Osteocyte (in vitro differentiated cells): ENCODE measurements around the gene PTPRM. TPM values are rescaled to one million over a fixed set of nuclear protein-coding genes. Genes with fewer than 3 reads are reported as not detected.

Experiments used
- DNase-seq: peaks from one replicate; pipeline ENCODE4 v3.0.0; 2021; ENCODE audit warnings: mixed read lengths; ENCODE audit not compliant: unreplicated experiment; ENCODE audit errors: extremely low spot score
- H3K27ac Mint-ChIP-seq: one replicate; pipeline ENCODE4 v1.8.0; 2021; ENCODE audit warnings: mild to moderate bottlenecking, mixed read lengths; ENCODE audit not compliant: unreplicated experiment
- H3K27me3 Mint-ChIP-seq: one replicate; pipeline ENCODE4 v1.8.0; 2021; ENCODE audit warnings: mixed read lengths; ENCODE audit not compliant: unreplicated experiment
- H3K36me3 Mint-ChIP-seq: one replicate; pipeline ENCODE4 v1.8.0; 2021; ENCODE audit warnings: mixed read lengths; ENCODE audit not compliant: unreplicated experiment
- H3K4me1 Mint-ChIP-seq: one replicate; pipeline ENCODE4 v1.8.0; 2021; ENCODE audit warnings: mixed read lengths; ENCODE audit not compliant: unreplicated experiment
- H3K4me3 Mint-ChIP-seq: one replicate; pipeline ENCODE4 v1.8.0; 2021; ENCODE audit warnings: mild to moderate bottlenecking, moderate library complexity, mixed read lengths; ENCODE audit not compliant: unreplicated experiment
- H3K9me3 Mint-ChIP-seq: one replicate; pipeline ENCODE4 v1.8.0; 2021; ENCODE audit warnings: mixed read lengths; ENCODE audit not compliant: unreplicated experiment
- total RNA-seq: library from RNA; stranded (reverse); gene quantifications from 2 replicates; pipeline ENCODE4 v1.2.1, GENCODE V29; 2021
- TF ChIP-seq, protein P1 (sequence below): fragments of 200-600 bp; sonication (generic); IDR thresholded peaks from 2 replicates; pipeline ENCODE4 v1.5.0; 2021; ENCODE audit warnings: antibody characterized with exemption, mild to moderate bottlenecking, moderate library complexity

PTPRM gene
- total RNA-seq, 1 donor from 2014 or later = 105 TPM

DNA sequence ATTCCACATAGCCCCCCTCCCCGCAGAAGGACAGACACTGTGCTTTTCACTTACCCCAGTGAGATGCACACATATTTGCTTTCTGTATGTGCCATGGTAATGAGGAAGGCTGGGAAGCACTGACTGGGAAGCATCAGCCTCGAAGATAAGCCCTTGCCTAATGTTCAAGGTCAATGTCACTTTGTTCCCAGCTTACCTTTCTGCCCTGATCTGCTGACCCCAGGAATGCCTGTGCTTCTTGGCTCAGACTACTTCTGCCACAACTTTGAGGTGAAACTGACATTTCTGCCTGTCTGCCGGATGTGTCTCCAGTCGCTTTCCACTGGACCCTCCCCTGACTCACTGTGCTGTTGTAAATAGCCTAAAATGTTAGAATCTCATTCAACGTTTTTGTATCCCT is 183.8 kb downstream of the PTPRM start:
- H3K4me3 Mint-ChIP-seq = no peak overlapping the region
- H3K36me3 Mint-ChIP-seq = peaks cover 6% of the 10 kb centered on the region
- H3K27me3 Mint-ChIP-seq = no peaks in the 10 kb centered on the region
- peaks cover 43% of the 10 kb centered on the region for H3K4me1 Mint-ChIP-seq
- no peak overlapping the region for H3K27ac Mint-ChIP-seq
- TF ChIP-seq, protein P1, sequence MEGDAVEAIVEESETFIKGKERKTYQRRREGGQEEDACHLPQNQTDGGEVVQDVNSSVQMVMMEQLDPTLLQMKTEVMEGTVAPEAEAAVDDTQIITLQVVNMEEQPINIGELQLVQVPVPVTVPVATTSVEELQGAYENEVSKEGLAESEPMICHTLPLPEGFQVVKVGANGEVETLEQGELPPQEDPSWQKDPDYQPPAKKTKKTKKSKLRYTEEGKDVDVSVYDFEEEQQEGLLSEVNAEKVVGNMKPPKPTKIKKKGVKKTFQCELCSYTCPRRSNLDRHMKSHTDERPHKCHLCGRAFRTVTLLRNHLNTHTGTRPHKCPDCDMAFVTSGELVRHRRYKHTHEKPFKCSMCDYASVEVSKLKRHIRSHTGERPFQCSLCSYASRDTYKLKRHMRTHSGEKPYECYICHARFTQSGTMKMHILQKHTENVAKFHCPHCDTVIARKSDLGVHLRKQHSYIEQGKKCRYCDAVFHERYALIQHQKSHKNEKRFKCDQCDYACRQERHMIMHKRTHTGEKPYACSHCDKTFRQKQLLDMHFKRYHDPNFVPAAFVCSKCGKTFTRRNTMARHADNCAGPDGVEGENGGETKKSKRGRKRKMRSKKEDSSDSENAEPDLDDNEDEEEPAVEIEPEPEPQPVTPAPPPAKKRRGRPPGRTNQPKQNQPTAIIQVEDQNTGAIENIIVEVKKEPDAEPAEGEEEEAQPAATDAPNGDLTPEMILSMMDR = no peak
- H3K9me3 Mint-ChIP-seq = peaks cover 7% of the 10 kb centered on the region
- DNase-seq = no peak

DNA sequence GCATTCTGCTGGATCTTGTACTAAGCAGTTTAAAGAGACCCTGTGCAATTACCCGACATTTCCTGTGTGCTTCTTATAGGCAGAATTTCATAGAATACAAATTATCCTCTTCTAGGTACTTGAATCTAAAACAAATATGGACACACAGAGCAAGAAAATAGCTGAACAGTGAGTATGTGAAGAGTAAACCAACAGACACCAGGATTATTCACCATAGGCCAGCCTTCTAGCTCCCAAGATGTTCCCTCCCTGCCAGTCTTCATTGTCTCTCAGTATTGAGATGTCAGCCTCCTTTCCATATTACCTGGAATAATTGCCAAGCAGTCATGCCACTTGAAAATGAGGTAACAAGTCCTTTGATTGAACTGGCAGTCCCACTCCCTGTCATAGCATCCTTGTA is 187.1 kb downstream of the PTPRM start:
- no peaks in the 10 kb centered on the region for H3K27me3 Mint-ChIP-seq
- no peaks in the 10 kb centered on the region for H3K9me3 Mint-ChIP-seq
- no peak overlapping the region for H3K4me3 Mint-ChIP-seq
- TF ChIP-seq, protein P1 = no peak
- DNase-seq = no peak
- peaks cover 25% of the 10 kb centered on the region for H3K4me1 Mint-ChIP-seq
- H3K36me3 Mint-ChIP-seq = no peaks in the 10 kb centered on the region
- no peak overlapping the region for H3K27ac Mint-ChIP-seq

DNA sequence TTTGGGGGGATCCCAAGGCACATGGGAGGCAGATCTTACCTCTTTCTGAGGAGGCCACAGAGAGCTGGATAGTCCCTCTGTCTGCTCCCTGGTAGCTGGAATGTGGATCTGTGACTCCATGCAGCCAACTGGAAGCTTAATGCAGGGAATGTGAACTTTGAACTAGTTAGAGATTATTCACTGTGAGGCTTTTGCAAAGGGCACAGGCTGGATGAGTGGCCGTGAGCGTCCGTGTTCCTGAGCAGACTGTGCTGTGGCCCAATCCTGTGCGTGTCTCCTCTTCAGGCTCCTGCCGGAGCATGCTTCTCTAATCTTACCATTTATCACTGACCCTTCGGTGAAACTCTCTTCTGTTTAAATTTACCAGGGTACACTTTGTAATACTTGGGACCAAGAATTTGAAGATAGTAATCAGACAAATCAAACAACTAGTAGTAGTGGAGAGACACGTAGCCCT is 187.6 kb downstream of the PTPRM start:
- H3K4me1 Mint-ChIP-seq = peaks cover 20% of the 10 kb centered on the region
- no peaks in the 10 kb centered on the region for H3K36me3 Mint-ChIP-seq
- H3K9me3 Mint-ChIP-seq = no peaks in the 10 kb centered on the region
- no peak overlapping the region for H3K27ac Mint-ChIP-seq
- no peaks in the 10 kb centered on the region for H3K27me3 Mint-ChIP-seq
- DNase-seq = no peak
- no peak overlapping the region for H3K4me3 Mint-ChIP-seq
- TF ChIP-seq, protein P1 = no peak

DNA sequence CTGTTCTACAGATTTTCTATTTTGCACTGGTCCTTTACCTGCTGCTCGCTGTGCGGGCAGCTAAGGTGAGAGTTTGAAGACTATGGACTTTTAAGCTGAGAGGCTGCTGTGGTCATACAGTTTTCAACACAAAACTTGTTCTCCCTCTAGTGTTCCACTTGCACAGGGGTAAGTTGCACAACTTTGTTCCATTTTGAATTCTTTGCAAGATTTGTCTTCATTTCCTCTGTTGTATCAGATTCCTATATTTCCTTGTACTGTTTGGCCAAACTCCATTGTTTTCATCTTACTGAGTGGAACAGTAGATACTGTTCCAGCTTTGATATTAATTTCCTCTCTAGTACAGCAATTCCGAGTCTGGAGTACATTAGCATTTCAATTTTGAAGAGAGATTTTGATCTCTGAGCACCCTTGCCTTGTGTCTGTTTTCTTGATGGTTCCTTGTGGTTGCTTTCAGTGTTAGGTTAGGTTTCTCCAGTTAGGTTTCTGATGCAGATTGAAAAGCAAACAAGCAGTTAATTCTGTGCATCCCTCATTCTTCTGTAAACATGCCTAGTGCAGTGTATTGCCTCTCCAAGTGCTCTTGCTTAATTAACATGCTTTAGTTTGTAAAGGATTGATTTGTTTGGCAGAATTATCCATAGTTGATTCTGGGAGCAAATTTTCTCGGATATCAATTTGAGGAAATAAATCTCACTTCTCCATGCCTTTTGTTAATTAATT is 188.8 kb downstream of the PTPRM start:
- TF ChIP-seq, protein P1 = peak; percentile 41
- Mint-ChIP-seq H3K36me3 (no peaks in the 10 kb centered on the region), H3K27me3 (no peaks in the 10 kb centered on the region), H3K27ac (no peak overlapping the region), H3K4me1 (peaks cover 18% of the 10 kb centered on the region), H3K9me3 (no peaks in the 10 kb centered on the region), H3K4me3 (no peak overlapping the region)
- DNase-seq = no peak

DNA sequence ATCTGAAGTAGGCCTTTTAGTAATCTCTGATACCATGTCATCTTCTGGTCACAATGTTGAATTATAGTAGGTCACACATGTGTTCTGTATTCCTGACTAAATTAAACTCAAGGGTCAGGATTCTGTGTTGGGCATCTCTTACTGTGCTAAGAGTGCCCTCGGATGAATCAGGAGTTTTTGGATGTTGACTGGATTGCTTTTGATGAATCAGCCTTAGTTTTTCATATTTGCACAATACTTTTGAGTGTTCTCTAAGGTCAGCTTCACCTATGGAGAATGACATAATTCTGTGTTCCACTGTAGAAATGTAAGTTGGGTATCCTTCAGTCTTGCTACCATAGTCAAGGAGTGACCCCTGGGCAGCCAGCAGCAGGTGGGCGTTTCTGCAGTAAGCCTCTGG is 190.1 kb downstream of the PTPRM start:
- H3K9me3 Mint-ChIP-seq = no peaks in the 10 kb centered on the region
- no peak for DNase-seq
- no peak overlapping the region for H3K27ac Mint-ChIP-seq
- H3K36me3 Mint-ChIP-seq = no peaks in the 10 kb centered on the region
- no peak overlapping the region for H3K4me3 Mint-ChIP-seq
- peaks cover 30% of the 10 kb centered on the region for H3K4me1 Mint-ChIP-seq
- TF ChIP-seq, protein P1 = no peak
- no peaks in the 10 kb centered on the region for H3K27me3 Mint-ChIP-seq
